IPS DF 19.7 (cell line): ENCODE data around the gene ZBTB20.

Experiments
- DNase-seq: peaks from one replicate; pipeline ENCODE4 v3.0.0-alpha.2; 2013; ENCODE audit warnings: low read depth, low spot score

The ZBTB20 gene

DNA sequence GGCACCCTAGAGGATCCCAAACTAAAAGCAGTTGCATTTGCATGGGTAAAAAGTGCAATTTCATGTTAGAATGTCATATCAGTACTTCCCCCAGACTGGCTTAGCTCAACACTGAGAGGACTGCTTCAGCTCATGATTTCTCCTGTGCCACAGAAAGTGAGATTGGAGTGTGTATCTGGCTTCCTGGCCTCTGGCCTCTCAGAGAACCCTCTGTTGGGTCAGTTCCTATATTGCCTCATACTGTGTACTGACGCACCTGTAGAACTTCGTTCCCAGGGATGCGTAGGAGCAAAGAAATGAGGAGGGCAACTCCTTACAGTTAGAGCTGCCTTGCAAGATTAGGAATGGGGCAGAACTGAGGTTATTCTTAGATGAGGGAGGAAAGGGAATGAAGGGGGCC is 512.5 kb downstream of the ZBTB20 start:
- no peak for DNase-seq

DNA sequence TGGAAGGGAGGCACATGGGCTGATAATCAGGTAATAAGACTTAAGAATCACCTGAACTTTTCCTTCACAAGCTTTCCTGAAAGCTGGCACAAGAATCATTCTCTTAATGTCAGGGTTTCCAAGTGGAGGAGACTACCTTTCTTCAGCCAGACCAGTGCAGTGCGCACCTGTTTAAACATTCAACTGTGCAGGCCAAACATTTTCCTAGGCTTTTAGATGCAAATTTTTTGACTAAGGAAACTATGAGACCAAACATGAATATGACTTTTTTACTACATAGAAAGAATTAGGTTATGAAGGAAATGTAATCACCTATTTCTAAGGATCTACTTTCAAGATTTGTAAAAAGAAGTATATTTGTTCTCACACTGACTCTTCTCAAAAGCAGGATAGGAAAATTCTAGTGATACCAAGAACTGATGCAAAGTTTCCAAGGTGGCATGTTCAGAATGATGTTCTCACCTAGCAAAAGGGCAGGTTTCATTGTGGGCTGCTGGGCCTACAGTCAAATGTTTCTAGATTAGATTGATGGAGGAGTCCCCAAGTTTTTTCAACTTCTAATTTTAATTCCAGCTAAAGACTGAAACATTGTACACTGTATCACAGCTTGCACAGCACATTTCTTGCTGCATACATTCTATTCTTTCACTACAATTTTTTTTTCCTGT is 514.2 kb downstream of the ZBTB20 start:
- DNase-seq = no peak

DNA sequence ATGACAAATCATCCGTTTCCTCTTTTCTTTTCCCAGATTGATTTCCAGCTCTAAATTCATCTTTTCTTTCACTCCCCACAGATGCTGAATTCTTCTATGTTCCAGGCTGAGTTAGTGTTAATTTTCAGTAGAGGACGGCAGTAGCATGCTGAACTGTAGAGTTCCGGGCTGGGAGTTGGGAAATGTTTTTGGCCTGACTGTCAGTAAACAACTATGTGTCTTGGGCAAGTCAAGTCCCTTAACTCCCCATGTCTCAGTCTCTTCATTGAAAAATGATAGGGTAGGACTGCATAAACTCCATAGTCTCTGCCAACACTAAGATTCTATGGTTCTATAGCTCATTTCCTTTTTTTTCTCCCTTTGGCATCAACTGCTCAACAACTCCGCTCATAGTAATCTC is 519.3 kb downstream of the ZBTB20 start:
- no peak for DNase-seq

DNA sequence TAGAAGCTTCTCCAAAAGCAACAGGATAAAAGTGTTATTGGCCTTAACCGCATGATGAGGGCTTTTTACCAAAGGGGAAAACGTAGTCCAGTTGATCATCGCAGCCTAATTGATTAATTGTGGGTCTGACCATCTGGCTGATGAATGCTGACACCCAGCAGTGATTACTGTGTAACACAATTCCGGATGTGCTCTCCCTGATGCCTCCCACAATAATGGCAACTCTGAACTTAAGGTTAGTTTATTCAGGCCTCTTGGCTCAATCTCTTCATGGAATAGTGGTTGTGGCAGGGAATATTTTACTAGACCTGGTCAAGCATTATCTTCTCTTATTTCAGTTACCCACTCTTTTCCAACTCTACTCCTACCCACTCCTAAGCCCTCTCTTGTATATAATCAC is 520.3 kb downstream of the ZBTB20 start:
- no peak for DNase-seq

DNA sequence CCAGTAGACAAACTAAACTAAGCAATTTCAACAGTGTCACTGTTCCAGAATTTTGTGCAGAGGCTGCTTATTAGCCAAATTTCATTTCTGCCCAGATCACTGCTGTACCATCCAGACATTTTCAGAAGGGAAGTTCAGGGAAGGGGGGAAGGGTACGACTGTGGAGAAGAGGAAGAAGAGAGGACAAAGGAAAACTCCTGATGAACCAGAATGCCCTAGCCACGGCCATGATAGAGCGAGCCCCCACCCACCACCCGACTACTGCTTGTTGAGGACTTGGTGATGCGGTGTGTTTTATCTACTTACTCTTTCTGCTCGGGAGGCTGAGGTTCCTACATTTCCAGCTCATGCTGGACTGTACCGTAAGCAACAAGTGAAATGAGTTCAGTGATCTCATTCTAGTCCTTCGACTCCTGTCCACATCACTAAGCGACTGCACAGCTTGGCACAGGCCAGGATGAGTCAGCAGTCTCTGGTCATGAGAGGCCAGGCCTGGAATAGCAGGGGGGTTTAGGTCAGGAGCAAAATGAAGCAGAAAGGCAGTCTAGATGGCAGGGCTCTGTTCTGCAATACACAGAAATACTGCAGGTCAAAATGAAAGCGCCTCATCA is 522.4 kb downstream of the ZBTB20 start:
- DNase-seq = no peak

DNA sequence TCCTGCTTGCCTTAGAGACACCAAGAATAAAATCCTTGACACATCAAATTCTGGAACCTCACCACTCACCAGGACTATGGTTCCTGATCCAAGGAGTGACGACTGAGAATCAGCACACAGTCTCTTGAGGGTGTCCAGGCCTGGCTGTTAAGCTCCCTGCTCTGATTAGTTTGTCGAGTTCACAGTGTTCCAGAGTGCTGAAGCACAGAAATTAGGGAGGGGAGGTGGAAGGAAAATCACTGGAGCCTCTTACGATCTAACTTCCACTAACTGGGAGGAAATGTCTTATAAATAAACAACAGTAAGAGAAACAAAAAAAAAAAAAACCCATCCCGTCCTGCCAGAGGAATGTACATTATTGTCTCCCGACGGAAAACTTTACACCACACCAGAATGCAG is 523.0 kb downstream of the ZBTB20 start:
- no peak for DNase-seq

DNA sequence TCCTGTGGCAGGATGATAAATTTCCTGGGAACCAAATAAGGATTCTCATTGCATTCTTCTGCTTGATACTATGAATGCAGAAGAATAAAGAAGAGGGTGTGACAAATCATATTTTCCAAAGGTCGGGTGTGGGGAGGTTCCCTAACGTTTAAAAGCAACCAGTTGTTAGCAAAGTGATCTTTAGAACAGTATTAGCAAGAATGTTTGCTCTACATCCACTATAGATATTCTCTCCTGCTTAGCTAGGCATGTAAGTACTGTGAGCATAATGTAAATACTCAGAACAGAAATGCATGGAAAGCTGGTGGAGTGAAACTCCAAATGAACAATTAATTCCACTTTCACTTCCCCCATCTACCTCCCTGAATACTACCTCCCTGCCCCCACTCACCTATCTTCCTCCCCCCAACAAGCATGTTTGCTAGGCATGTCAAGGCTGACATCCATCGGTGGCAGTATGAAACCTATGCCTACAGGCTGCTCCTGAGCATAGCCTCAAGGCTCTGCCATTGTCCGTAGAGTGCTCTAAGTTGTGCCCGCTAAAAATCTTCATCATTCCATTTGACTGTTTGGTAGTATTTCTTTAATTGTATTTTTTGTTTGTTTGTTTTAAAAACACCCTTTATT is 523.6 kb downstream of the ZBTB20 start:
- no peak for DNase-seq

DNA sequence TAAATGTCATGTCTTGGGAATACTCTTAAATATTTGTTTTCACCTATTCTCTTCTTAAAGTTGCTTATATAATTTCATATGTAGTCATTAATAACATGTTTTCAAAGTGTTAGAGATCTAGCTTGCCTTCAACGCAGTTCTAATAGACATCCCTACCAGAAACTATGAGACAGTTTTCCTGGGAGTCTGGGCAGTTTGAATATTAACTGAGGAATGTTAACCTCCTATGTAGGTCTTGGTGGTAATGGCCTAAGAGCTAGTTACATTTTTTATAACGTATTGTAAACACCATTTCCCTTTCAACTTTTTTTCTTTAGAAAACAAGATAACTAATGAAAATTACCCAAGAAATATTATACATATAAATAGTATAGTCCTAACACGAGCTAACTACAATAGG is 525.1 kb downstream of the ZBTB20 start:
- no peak for DNase-seq

DNA sequence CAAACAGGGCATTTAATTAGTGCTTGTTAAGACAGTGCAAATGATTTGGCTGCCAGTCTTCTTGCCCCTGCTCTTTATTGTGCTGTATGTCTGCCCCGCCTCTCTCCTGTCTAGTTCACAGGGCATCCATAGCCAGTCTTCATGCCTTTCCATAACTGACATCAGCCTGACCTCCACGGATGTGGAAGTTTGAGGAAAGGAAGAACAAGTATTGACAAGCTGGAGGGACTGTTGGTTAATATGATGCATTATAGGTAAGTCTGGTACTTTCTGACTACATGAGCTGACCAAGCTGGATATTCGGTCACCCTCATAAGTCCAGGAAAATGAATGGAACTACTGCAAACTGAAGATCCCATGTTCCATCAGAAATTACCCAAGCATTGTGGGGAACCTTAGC is 527.3 kb downstream of the ZBTB20 start:
- DNase-seq = no peak

DNA sequence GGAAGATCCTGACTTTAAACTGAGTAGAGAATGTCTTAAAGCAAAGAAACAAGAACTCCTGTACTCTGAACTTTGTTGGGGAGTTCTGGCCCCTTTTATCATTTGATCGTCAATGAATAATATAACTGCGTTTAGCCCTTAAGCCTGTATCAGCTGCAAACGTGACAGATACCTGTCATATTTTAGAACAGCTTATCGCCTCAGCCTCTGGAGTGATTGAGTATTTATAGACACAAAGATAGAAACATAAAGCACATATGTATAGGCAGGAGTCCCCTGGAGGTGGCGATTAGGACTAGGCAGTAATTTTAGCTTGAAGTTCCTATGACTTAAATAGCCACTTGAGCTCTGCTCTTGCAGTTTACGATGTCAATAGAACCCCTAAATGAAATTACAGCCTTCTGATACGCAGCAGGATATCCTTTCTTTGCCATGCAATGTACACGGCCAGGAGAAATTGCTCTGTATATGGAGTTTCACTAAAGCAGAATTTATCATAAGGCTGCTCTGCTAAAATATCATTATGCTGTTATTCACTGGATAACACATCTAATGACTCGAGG is 531.5 kb downstream of the ZBTB20 start:
- DNase-seq = no peak

DNA sequence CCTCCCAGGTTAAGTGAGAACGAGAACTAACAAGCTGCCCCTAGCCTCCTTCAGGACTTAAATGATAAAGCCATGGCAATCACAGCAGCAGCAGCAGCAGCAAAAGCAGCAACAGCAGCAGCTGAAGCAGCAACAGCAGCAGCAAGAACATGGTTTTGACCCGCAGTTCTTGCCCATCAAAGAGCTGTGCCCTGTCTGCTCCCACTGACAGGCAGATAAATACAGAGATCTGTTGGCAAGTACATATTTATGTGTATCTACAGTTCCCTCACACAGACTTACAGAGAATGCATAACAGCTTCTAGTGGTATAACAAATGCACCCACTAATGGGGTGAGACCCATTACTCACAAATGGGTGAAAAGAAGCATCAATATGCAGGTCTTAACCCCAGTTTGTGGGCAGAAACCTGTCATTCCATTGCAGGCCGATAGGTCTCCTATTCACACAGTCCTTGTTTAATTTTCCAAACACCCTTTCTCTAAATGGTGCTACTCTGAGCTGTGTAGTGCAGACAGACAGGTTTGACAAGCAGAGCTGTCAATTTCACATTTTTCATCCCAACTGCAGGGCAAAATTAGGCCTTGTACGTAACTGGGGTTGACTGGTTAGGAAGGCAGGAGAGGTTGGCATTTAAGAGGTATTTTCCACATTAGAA is 537.0 kb downstream of the ZBTB20 start:
- DNase-seq = no peak

DNA sequence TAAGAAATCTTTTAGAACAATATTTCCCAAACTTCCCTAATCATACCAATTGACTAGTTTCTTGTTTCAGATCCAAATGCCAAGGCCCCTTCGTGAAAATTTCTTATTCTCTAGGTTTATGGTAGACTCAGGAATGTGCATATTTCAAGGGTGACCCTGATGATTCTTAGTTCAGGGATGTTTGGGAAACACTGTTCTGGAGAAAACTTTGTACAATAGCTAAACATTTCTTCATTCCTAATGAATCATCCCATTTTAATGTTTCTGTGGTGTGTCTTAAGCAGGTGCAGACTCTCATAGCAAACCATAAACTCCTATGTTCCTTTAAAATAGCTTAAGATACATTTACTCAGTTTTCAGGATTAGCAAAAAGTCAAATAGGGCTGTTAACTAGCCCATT is 538.8 kb downstream of the ZBTB20 start:
- DNase-seq = no peak

DNA sequence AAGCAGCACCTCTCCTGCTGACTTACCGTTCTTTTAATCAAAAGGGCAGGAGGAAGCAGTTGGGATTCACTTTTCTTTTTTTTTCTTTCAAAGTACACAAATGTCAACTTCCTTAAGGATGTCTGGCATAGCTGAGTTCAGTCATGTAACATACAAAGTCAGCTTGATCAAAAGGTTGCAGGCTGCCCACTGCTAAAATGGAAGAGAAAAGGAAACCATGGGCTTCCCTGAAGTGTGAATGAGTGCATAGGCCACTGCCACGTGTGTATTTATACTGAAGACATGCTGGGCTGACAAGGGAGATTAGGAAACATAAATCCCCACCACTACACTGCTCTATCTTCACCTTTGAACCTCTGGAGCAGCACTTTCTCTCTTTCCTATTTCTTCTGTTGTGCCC is 540.8 kb downstream of the ZBTB20 start:
- no peak for DNase-seq

DNA sequence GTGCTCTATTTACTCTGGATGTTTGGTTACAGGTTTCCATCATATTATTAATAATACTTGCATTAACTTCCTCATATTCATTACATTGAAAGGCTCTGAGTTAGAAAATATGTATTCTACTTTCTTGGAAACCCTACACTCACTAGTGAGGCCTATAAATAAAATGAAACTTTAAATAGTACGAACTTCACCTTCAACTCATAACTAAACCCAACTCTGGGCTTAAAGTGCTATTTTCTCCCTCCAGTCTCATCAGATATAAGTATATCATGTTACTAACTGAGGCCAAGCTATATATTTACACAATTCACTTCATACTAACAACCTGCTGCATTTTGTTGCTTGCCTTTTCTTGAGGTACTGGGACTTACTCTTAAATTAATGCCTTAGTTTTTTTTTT is 546.5 kb downstream of the ZBTB20 start:
- no peak for DNase-seq

DNA sequence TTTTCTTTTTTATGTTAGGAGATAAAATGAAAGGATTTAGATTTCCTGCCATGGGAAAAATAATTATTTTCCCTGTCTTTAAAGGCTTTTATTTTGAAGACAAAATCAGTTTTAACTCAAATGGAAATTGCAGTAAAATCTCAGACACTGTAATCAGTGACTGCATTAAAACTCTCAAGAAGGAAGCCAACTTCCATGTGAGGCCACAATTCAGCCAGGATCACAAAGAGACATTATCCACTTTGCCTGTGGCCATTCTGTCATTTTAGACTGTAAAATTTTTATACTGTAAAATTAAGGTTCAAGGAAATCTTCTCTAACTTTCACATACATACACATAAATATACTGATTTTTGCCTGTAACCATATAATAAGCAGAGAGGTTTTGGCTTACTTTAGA is 549.2 kb downstream of the ZBTB20 start:
- no peak for DNase-seq

DNA sequence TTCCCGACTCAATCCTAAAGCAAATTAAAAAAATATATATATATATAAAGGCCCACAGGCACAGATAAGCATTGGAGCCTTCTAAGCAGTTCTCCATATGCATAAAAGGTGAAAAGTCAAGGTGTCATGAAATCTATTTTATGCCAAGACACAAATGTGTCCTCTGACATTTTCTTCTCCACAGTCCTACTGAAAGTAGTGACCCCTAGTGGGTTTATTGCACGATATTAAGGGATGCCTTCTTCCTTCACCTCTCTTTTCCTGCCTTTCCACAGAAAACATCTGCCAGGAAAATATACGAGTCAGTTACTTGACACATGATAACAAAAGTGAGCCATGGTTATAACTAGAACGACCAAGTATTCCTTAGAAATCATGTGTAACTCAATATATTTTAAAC is 550.1 kb downstream of the ZBTB20 start:
- no peak for DNase-seq

DNA sequence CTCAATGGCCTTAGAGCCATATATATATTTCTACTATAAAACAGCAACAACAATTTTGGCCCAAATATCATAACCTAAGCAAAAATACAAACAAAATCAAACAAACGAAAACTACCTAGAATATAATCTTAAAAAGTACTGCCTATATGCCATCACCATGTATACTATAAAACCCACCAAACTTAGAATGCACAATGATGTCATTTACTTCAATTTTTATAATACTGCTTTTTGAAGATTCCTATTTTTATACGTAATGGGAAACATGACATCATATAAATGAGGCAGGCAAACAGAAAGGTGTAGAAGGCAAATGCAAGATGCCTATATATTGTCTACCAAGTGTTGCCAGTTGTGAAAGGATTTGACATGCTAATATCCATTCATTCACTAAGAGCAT is 550.9 kb downstream of the ZBTB20 start:
- no peak for DNase-seq

DNA sequence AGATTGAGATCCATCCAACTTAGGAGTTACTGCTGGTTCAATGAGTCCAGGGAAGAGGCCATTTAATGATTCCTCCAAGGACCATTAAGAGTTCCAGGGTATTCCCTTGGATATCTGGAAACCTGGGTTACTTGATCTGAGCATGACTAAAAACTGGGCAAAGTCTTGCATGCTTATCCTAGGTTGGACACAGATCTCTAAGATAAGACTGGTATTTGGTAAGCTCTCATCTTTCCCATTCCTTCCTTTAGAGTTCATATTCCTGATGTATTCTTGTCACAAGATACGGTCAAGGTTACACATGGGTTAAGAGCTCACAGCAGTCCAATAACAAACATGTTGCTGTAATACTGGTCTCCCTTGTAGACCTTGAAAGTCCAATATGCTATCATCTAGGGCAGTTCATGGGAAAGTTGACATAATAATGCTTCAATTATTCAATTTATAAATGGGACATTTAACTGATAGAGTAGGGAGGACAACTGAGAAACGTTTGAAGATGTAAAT is 551.5 kb downstream of the ZBTB20 start:
- DNase-seq = no peak

DNA sequence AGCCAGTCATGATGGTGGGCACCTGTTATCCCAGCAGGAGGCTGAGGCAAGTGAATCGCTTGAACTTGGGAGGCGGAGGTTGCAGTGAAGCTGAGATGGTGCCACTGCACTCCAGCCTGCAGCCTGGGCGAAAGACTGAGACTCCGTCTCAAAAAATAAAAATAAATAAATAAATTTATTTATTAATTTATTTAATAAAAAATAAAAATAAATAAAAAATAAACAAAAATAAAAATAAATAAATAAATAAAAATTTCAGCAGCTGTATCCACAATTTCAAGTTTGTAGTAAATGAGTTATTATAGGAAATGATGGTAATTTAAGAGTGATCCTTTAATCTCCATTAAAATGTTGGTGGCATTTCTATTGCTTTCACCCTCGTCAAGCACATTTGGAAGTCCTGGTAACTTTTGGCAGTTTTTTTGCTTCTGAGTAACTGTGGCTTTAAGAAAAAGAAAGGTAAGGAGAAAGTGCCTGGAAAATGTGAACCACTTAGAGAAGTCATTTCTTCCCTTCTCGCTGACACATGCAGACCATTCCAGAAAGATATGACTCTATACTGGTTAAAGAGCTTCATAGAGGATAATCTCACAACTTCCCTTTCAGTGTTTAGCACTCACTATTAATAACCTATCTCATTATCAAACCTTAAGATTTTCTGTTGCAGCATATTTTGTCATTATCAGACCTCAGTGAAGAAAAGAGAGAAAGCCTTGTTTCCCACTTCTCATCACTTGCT is 556.6 kb downstream of the ZBTB20 start:
- no peak for DNase-seq

DNA sequence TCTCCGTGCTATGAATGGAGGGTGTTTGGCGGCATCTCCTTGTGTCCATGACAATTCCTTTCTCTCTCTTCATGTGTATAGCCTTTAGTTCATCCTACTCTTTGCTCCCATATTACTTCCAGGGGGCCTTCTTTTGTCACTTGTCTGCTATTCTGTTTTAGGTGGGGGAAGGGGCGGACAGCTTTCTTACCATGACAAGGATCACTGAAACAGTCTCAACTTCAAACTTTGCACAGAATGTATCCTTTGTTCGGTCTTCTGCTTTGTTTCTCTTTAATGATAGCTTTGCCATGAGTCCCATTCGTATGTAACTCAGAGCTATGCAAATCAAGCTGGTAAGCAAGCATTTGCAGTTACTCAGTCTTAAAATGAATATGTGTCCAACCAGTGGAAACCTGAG is 559.1 kb downstream of the ZBTB20 start:
- no peak for DNase-seq

DNA sequence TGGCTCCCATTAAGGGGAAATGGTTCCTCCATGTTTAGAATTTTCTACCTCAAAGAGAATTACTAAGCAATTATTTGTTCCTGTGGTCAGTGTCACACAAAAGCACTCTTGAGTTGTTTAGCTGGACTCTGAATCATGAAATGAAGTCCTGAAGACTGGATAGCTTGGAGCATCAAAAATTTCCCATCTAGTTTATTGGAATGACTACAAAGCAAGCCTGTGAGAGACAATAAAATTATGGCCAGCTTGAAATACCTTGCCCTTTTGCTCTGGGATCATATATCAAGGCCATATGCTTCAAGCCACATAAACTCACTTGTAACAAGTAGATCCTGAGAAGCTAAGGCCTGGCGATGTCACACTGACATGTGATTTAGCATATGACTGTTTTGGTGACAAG is 561.0 kb downstream of the ZBTB20 start:
- DNase-seq = no peak

DNA sequence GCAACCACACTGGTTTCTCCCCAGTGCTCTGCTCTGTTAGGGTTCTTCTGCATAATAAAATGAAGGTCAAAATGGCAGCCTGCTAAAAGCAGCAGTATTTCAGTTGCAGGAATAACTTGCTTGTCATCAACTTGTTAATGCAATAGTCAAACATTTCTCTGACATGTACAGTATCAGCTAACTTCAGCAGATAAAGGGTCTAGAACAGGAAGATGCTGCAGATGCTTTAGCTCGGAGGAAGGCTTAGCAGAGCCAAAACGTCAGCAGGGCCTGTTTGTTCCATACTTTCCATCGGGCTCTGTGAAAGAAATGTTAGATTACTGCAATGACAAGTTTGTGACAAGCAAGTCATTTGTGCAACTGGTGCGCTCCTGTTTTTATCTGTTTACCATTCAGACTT is 561.4 kb downstream of the ZBTB20 start:
- no peak for DNase-seq
